GM18507 (cell line): ENCODE results near the gene WDR73.
A peak's percentile ranks its signal among the peaks of the same experiment; 100 is the strongest.

Source experiments
- DNase-seq: peaks from one replicate; pipeline ENCODE4 v3.0.0; 2011; ENCODE audit warnings: low read depth; ENCODE audit not compliant: insufficient read length; ENCODE audit errors: extremely low spot score
- FAIRE-seq: peaks from 2 replicates; lab custom pipeline; 2011; peaks lifted over from hg19 to GRCh38; lab: Jason Lieb, UNC

Gene WDR73

DNA sequence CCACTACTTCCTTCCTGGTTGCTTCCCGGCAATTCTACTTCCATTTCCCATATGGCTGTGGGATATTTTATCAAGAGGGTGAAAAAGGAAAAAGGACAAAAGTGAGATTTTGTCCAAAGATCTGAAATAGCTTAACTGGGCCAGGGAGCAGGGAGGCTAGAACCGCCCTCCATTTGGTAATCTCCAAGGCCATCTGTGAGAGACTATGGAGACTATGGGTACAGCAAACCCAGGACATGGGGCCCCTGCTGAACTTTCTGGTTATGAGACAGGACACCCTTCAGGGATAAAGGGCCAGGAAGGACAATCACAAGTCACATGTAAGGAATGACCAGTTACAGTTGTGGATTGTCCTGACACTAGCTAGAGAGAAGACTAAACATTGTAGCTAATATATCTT, 29.0 kb downstream of the WDR73 start:
- DNase-seq (no peak), FAIRE-seq (no peak)

DNA sequence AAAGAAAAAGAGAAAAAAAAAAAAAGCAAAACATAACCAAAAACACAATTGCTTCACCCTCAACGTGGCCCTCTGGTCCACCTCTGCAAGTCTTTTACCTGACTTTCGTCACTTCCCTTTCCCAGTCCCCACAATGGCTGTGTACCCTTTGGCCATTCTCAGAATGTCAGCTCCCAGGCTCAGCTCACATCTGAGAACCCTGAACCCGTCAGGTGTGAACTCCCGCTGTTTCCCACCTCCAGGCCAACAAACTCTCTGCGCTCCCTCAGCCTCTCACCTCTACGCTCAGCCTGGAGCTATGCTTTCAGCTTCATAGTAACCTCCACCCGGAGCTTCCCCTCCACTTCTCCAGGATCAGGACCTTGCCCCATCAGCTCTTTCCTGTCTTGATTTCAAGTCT, 29.7 kb downstream of the WDR73 start:
- FAIRE-seq (no peak), DNase-seq (no peak)

DNA sequence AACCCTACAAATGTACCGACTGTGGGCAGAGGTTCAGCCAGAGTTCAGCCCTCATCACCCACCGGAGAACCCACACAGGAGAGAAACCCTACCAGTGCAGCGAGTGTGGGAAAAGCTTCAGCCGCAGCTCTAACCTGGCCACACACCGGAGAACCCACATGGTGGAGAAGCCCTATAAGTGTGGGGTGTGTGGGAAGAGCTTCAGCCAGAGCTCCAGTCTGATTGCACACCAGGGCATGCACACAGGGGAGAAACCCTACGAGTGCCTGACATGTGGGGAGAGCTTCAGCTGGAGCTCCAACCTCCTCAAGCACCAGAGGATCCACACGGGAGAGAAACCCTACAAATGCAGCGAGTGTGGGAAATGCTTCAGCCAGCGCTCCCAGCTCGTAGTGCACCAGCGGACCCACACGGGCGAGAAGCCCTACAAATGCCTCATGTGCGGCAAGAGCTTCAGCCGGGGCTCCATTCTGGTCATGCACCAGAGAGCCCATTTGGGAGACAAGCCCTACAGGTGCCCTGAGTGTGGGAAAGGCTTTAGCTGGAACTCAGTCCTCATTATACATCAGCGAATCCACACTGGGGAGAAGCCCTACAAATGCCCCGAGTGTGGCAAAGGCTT, 32.6 kb downstream of the WDR73 start:
- DNase-seq (no peak), FAIRE-seq (no peak)

DNA sequence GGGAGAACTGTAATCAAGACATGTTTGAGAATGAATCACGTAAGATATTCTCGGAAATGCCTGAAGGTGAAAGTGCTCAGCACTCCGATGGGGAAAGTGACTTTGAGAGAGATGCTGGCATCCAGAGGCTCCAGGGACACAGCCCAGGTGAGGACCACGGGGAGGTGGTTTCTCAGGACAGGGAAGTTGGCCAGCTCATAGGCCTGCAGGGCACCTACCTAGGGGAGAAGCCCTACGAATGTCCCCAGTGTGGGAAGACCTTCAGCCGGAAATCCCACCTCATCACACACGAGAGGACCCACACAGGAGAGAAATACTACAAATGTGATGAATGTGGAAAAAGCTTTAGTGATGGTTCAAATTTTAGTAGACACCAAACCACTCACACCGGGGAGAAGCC, 33.5 kb downstream of the WDR73 start:
- DNase-seq, result no peak
- no peak for FAIRE-seq

DNA sequence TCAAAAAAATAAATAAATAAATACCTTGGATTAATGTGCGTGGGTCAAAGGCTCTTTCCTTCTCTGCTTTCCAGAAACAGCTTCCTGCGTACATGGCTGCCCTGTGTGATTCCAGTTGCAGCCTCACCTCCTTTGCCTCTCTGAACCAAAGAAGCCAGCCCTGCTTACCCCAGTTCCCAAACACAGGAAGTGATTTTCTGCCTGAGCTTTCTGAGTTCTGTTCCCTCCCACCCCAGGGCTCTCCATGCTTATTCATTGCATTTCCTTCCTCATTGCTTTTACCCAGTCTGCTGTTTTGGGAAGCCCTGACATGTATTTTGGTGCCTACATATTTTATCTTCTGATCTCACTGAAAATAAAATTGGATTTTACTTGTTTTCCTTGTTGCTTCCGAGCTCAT, 37.8 kb downstream of the WDR73 start:
- no peak for FAIRE-seq
- no peak for DNase-seq

DNA sequence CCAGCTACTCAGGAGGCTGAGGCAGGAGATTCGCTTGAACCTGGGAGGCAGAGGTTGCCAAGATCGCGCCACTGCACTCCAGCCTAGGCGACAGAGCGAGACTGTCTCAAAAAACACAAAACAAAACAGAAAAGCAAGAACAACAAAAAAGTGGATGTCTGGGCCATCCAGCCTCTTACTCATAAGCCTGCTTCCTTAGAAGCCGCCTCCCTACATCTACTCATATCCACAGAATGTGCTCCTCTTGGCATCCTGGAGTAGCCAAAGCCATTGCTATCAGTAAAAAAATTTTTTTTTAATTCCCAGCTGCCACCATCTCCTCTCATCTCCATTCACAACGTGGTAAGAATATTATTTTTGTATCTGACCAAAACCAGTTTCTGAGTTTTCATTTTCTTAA, 42.5 kb downstream of the WDR73 start:
- no peak for FAIRE-seq

DNA sequence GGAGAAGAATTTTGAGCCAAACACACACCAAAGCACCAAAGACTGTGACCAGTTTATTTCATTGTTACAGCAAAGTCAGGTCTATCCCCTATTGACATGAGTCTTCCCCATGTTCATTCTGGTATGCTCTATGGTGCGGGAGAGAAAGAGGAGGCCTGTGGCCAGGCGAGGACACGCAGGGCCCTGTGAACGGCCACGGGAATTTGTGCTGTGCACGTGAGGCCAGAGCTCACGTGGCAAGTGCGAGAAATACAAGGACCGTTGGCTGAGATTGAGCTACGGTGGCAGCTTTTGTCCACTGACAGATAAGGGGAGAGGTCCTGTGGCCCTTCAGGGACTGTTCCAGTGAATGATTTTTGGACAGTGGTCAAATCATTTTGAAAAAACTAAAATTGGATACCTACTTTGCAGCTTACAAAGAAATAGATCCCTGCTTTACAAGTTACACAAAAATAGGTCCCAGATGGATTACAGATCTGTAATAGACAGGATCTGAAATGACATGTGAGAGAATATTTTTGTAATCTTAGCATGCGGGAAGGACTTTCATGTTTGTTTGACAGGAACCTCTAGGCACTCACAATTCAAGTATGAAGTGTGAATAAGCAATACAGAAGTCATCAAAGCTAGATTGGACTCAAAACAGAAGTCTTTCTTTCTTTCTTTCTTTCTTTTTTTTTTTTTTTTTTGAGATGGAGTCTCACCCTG, 44.1 kb downstream of the WDR73 start:
- no peak for FAIRE-seq
- no peak for DNase-seq

More for the DNA sequence above, 42.5 kb downstream of the WDR73 start:
- no peak for DNase-seq

DNA sequence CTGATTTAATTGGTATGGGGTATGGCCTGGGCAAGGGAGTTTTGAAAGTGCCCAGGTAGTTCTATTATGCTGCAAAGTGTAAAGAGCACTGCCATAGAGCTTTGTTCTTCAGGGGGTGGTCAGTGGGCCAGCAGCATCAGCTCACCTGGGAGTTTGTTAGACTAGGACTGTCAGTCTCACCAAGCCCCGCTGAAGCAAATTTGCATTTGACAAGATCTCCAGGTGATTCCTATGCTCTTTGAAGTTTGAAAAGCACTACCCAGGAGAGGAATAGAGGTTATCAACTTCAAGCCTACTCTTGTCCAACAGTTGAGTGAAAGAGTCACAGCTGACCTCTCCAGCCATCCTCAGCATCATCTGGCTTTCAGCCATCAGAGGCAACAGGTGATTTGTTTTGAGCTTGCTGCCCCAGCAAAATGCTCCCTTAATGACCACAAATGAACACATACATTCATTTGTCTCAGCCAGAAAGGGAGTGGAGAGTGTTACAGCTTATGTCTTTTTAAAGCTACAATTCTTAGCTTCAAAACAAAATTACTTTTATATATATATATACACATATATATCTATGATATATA, 45.3 kb downstream of the WDR73 start:
- DNase-seq, result no peak
- FAIRE-seq, result no peak

DNA sequence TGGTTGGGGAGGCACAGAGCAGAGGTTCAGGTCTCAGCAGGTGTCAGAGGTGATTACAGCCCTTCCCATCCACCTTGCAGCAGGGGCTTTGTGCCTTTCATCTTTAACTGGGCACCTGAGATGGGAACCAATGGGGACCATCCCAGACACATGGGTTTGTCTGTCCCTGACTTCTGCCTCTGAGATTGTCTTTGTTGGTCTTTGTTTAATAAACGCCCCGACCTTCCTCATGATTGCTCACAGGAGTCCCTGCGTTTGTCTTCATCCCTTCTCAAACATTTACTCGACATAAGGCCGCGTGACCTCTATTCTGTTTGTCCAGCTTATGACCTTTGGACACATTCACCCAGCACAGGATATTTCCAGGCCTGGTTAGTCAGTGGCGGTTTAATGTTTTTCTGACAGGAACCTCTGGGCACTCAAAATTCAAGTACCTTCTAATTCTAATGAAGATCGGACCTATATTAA, 47.4 kb downstream of the WDR73 start:
- no peak for DNase-seq
- no peak for FAIRE-seq

DNA sequence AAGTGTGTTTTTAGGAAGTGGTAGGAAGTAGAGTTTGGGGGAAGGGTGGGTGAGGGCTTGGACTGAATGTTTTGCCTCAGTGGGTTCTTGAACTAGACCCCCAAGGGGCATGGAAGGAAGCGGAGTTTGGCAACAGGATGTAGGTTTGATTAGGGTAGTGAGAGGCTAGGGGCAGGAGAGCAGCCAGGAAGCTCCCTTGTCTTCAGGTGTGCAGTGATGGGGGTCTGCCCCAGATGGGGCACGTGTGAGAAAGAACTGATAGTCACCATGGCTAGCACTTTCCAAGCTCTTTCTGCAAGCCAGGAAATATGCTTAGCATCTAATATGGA, 48.6 kb downstream of the WDR73 start:
- no peak for FAIRE-seq
- no peak for DNase-seq

DNA sequence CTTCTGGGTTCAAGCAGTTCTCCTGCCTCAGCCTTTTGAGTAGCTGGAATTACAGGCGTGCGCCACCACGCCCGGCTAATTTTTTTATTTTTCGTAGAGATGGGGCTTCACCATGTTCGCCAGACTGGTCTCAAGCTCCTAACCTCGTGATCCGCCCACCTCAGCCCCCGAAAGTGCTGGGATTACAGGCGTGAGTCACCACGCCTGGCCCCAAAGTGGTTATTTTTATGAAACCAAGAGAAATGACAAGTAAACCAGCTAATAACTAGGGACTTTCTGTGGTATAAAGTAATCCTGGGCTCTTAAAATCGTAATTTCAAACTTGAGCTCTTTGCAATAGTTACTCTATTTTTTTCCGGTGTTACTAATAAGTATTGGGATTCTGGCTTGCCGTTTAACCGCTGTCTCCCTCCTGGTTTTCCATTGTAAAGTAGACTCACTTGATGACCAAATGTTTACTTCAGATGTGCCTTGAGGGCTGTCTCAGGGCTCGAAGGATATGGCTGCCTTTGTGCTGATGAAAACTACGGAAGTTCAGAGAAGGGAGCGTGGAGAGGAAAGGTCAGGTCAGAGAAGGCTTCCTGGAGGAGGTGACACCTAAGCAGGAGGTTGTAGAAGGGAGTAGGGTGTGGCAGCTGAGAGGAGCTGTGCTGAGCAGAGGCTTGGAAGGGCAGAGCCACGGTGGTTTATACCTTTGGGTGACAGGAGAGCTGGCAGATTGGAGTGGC, 49.1 kb downstream of the WDR73 start:
- DNase-seq, result no peak
- FAIRE-seq, result peak; percentile 56

DNA sequence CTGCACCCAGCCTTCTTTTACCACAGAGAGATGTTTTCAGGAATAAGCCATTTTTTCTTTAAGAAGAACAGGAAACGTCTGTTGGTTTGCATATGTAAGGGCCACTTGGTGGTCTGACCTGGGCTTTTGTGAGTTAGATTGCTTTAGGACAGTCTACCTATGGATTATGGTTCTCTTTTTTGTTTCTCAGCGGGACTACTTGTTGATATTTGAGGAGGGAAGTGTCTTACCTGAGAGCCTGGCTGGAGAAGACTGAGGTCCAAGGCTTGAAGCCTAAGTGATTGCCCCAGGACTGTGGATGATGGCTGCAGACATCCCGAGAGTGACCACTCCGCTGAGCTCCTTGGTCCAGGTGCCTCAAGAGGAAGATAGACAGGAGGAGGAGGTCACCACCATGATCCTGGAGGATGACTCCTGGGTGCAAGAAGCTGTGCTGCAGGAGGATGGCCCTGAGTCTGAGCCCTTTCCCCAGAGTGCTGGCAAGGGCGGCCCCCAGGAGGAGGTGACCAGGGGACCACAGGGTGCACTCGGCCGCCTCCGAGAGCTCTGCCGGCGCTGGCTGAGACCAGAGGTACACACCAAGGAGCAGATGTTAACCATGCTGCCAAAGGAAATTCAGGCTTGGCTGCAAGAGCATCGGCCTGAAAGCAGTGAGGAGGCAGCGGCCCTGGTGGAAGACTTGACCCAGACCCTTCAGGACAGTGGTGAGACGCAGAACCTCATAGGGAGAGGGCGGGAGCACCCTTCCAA, 50.3 kb downstream of the WDR73 start:
- DNase-seq (no peak), FAIRE-seq (no peak)

DNA sequence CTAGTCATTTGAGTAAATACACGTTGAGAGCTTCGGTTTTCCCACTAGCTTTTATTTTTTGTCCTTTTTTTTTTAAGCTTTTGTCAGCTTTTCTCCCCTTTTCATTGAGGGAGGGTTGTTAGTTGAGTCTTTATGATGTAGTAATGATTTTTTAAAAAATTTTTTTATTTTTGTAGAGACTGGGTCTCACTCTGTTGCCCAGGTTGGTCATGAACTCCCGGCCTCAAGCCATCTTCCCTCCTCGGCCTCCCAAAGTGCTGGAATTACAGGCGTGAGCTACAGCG, 52.6 kb downstream of the WDR73 start:
- FAIRE-seq (no peak), DNase-seq (no peak)

DNA sequence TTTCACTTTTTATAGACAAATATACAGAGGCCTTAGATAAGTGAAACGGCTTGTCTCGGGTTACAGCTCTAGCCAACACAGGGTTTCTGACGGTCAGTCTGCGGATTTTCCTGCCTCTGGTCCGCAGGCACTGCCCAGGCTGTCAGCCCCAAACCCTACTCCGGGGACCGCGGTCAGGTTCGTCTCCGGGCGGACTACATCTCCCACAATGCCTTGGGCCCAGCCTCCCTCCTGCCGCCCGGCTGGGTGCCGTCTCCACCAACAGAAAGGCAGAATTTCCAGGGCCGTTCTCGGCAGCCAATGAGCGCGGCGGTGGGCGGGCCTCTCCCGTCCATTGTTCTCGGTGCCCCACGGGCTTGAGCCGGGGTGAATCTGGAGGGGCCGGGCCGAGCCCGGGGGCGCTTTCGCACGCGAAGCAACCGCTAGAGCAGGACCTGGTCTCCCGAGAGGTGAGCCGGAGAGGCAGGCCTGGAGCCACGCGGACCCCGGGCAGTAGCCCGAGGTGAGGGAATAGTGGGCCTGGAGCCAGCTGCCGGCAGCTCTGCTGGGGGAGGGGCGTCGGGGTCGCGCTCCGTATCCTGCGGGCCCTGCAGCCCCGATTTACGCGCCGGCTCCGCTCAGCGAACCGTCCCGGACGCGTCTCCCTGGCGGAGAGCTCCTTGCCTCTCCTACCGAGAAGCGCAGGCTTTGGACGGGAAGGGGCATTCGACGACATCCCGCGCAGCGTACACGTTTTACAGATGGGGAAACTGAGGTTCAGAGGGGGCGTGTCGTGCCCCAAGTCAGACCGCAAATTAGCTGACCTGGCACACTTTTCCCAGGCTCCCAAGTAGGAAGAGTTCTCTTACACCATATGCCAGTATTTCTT, 53.2 kb downstream of the WDR73 start, which contains the start of gene ZSCAN2:
ZSCAN2 (plus strand) TSS at position 323 of the 868 bp plus-strand sequence. CDS start 2,919 bp downstream, outside the sequence.
- FAIRE-seq, result peak; percentile 93
- peak; percentile 90 for DNase-seq

DNA sequence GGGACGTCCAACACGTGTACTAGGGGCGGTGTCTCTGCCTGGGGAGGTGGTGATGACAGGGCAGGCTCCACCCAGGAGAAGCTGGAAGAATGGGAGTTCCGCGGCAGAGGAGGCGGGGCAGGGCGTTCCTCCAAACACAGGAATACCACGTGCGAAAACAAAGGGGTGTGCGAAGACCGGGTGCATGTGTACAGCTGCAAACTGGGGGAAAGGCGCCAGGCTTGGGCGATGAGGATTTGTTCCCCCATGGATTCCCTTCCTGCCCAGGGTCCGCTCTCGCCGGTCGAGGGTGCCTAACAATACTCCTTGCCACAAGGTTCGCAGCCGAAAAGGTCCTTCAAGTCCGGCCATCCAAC, 53.8 kb downstream of the WDR73 start:
- FAIRE-seq, result no peak
- DNase-seq, result no peak

DNA sequence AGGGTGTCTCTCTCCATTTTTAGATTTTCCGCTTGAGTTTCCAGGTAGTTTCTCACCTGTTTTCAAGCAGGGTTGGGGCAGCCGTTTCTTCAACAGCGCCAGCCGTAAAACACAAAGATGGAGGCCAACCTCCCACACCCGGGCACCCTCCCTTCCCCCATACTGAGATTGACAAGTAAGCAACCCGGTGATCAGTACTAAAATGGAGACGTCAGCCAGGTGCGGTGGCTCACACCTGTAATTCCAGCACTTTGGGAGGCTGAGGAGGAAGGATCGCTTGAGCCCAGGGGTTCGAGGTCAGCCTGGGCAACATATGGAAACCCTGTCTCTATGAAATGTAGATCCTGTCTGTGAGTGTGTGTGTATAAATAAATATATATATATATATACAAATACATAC, 54.2 kb downstream of the WDR73 start:
- DNase-seq (no peak), FAIRE-seq (no peak)

DNA sequence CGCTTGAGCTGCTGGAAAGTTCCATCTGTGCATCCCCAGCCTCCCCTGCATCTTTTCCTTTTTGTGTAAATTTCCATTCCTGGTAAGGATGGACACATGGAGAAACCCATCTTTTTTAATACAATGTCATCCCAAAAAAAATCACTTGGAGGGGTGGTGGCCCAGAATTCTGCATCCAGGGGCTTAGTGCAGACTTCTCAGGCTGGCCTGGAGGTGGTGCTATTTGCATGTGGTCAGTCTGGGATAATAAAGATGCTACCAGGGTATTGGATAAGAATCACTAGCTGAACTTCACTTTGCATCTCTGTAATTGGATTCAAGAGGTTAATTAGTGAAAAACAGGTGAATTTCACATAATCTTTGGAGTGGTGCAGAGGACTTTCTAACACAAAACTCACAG, 55.1 kb downstream of the WDR73 start:
- peak; percentile 24 for FAIRE-seq
- DNase-seq, result no peak

DNA sequence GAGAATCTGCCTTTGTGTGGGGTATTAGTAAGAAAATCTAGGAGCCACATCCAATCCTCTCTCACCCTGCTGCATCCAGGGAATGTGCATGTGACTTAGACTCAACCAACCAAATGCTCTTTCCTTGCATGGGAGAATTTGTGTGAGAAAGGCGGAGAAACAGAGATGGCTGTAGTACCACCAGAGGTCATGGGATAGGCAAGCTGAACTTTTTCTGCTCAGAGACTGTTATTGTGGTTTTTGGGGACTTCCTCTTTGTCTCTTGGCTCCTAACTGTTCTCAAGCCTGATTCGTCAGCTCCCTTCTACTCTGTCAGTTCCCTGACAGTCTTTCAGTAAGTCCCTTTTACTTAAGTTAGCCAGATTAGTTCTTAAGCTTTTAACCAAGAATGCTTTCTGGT, 55.8 kb downstream of the WDR73 start:
- peak; percentile 75 for FAIRE-seq
- no peak for DNase-seq

DNA sequence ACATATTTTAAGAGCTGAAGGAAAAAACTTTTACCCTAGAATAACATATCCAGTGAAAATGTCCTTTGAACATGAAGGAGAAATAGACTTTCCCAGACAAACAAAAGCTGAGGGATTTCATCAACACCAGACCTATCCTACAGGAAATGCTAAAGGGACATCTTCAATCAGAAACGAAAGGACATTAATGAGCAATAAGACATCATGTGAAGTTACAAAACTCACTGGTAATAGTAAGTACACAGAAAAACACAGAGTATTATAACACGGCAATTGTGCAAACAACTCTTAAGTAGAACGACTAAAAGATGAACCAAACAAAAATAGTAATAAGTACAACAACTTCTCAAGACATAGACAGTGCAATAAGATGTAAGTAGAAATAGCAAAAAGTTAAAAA, 56.8 kb downstream of the WDR73 start:
- DNase-seq (no peak), FAIRE-seq (no peak)
